ENCODE data around the gene HIKESHI.

- TF ChIP-seq SIN3A (IDR thresholded peaks at IDR 0.05; ENCODE audit: borderline replicate concordance, low read depth, low read length) (no peak), CTCF (IDR thresholded peaks at IDR 0.05) (no peak)
- TF ChIP-seq, protein P1, sequence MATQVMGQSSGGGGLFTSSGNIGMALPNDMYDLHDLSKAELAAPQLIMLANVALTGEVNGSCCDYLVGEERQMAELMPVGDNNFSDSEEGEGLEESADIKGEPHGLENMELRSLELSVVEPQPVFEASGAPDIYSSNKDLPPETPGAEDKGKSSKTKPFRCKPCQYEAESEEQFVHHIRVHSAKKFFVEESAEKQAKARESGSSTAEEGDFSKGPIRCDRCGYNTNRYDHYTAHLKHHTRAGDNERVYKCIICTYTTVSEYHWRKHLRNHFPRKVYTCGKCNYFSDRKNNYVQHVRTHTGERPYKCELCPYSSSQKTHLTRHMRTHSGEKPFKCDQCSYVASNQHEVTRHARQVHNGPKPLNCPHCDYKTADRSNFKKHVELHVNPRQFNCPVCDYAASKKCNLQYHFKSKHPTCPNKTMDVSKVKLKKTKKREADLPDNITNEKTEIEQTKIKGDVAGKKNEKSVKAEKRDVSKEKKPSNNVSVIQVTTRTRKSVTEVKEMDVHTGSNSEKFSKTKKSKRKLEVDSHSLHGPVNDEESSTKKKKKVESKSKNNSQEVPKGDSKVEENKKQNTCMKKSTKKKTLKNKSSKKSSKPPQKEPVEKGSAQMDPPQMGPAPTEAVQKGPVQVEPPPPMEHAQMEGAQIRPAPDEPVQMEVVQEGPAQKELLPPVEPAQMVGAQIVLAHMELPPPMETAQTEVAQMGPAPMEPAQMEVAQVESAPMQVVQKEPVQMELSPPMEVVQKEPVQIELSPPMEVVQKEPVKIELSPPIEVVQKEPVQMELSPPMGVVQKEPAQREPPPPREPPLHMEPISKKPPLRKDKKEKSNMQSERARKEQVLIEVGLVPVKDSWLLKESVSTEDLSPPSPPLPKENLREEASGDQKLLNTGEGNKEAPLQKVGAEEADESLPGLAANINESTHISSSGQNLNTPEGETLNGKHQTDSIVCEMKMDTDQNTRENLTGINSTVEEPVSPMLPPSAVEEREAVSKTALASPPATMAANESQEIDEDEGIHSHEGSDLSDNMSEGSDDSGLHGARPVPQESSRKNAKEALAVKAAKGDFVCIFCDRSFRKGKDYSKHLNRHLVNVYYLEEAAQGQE (IDR thresholded peaks at IDR 0.05; ENCODE audit: low read depth, low read length) = no peak
Measured at GRCh38 chr11:86257446-86257845, 44.6 kb upstream of the HIKESHI start.

Measured in SK-N-SH (cell line).